ENCODE results near the gene KCTD15. TPM values are rescaled to one million over a fixed set of nuclear protein-coding genes. Genes with fewer than 3 reads are reported as not detected.

KCTD15 gene
- total RNA-seq, 6 donors from 2014 or later: 13.4 to 98.1 (median 30.5) TPM

DNA sequence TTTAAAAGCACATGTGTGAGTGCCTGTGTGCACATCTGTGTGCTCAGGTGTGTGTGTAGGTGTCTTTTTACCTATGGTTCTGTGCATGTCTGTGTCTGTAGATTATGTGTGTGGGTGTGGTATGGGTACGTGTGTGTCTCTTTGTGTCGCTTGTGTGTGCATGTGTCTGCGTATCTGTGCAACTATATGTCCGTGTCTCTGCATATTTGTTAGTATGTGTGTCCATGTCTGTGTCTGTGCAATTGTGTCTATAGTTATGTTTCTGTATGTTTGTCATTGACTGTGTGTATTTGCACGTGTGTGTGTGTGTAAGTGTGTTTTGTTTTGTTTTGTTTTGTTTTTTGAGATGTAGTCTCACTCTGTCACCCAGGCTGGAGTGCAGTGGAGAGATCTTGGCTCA, 7.3 kb upstream of the KCTD15 start:
- Histone ChIP-seq H3K27ac (no peak overlapping the region), H3K4me1 (peaks cover 1 to 4% (median 2%) of the 10 kb centered on the region in 4 donors), H3K9me3 (no peaks in the 10 kb centered on the region), H3K27me3 (no peaks in the 10 kb centered on the region), H3K36me3 (no peaks in the 10 kb centered on the region), H3K4me3 (no peak overlapping the region)
- no peak for ATAC-seq (ENCODE audit: low FRiP score in 2 of 2)
- TF ChIP-seq EP300 (IDR thresholded peaks at IDR 0.05) (no peak), POLR2AphosphoS5 (IDR thresholded peaks at IDR 0.05) (no peak), POLR2A (IDR thresholded peaks at IDR 0.05) (no peak)
- TF ChIP-seq, protein P1, sequence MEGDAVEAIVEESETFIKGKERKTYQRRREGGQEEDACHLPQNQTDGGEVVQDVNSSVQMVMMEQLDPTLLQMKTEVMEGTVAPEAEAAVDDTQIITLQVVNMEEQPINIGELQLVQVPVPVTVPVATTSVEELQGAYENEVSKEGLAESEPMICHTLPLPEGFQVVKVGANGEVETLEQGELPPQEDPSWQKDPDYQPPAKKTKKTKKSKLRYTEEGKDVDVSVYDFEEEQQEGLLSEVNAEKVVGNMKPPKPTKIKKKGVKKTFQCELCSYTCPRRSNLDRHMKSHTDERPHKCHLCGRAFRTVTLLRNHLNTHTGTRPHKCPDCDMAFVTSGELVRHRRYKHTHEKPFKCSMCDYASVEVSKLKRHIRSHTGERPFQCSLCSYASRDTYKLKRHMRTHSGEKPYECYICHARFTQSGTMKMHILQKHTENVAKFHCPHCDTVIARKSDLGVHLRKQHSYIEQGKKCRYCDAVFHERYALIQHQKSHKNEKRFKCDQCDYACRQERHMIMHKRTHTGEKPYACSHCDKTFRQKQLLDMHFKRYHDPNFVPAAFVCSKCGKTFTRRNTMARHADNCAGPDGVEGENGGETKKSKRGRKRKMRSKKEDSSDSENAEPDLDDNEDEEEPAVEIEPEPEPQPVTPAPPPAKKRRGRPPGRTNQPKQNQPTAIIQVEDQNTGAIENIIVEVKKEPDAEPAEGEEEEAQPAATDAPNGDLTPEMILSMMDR (IDR thresholded peaks at IDR 0.05): no peak
- no peak for DNase-seq
- WGBS, 2 donors: 78 to 80% methylated on average over 5 of the region's 5 CpGs

DNA sequence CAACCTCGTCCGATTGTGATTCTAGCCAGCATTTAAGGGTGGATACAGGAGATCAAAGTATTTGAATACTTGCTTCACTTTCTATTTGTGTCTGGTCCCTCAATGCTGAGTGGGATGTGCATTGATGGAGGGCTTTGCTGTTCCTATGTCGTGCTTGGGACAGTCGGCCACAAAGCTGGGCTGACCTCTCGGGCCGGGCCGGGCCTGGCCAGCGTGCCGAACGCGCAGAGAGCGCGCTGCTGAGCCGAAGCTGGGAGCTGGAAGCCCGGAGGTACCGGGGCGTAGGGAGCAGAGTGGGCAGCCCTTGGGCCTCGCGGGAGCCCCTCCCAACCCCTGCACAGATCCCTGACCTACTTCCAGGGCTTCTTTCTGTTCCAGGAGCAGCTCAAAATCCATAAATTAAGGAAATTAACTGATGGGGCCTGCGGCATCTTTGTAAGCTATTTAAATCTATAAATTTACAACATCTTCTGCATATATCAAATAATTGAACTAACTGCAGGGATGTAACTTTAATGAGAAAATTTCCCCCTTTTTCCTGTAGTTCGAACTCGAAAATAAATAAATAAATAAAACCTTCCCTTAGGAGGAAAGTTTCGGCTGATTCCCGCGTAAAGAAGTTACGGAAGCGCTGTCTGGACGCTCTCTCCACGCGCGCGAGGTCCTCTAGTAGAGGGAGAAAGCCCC, 1.8 kb upstream of the KCTD15 start:
- DNase-seq (peak in 1 of 2 donors; percentile 86), ATAC-seq (ENCODE audit: low FRiP score in 2 of 2) (no peak)
- H3K4me1 ChIP-seq: peaks cover 12 to 50% (median 25%) of the 10 kb centered on the region in 4 donors
- peaks cover 0 to 7% (median 2%) of the 10 kb centered on the region in 4 donors for H3K27me3 ChIP-seq
- H3K9me3 ChIP-seq: no peaks in the 10 kb centered on the region
- WGBS, 2 donors: 13 to 20% methylated on average over 32 of the region's 32 CpGs
- no peak for TF ChIP-seq POLR2AphosphoS5 (IDR thresholded peaks at IDR 0.05)
- peak overlapping the region; percentile 3 to 92 (median 80) for H3K4me3 ChIP-seq
- H3K27ac ChIP-seq: peak overlapping the region; percentile 91 to 98 (median 95)
- H3K36me3 ChIP-seq: no peaks in the 10 kb centered on the region

DNA sequence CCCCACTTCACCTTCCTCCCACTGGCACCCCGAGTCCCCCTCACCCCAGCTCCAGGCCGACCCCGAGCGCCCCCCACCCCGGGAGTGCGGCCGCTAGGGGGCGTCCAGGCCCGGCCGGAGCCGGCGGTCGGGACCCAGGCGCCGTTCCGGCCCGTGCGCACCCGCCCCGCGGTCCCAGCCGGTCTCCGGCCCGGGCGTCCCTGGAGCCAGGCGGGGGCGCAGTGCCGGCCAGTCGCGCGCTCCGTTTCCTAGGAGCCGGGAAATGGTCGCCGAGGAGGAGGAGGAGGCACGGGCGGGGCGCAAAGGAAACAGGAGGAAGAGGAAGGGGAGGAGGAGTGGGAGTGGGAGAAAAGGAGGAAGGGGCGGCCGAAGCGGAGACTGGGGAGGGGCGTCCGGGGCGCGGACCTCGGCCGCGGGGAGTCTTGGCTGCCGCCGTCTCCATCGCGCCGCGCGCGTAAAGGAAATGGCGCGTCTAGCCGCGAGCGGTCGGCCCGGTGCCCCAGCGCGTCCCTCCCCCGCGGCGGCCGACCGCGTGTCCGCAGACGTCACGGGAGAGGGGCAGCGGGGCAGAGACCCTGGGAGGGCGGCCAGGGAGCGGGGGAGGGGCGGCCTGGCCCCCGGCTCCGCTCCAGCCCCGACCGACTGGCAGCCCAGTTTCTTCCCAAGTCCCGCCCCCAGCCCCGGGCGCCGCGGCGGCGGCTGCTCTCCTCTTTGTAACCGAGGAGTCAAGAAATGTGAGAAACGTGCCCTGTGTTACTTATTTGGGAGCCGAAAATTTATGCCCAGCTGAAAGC, 1.1 kb upstream of the KCTD15 start:
- Histone ChIP-seq H3K36me3 (peaks cover 0 to 4% (median 0%) of the 10 kb centered on the region in 4 donors), H3K9me3 (no peaks in the 10 kb centered on the region), H3K4me3 (peak overlapping the region; percentile 14 to 92 (median 80)), H3K27ac (peak overlapping the region; percentile 91 to 98 (median 95)), H3K4me1 (peaks cover 12 to 50% (median 25%) of the 10 kb centered on the region in 4 donors), H3K27me3 (peaks cover 0 to 7% (median 2%) of the 10 kb centered on the region in 4 donors)
- 1 to 3% methylated on average over 33 to 67 of the region's 92 CpGs for WGBS, 2 donors
- DNase-seq: peak; percentile 69 to 95
- peak; percentile 84 to 90 for ATAC-seq (ENCODE audit: low FRiP score in 2 of 2)
- TF ChIP-seq POLR2A (IDR thresholded peaks at IDR 0.05): peak in 3 of 4 donors; percentile 16 to 60 (median 51)
- TF ChIP-seq, protein P1 (IDR thresholded peaks at IDR 0.05): peak; percentile 83 to 89 (median 88)
- no peak for TF ChIP-seq EP300 (IDR thresholded peaks at IDR 0.05)
- TF ChIP-seq POLR2AphosphoS5 (IDR thresholded peaks at IDR 0.05): peak; percentile 62 to 70

DNA sequence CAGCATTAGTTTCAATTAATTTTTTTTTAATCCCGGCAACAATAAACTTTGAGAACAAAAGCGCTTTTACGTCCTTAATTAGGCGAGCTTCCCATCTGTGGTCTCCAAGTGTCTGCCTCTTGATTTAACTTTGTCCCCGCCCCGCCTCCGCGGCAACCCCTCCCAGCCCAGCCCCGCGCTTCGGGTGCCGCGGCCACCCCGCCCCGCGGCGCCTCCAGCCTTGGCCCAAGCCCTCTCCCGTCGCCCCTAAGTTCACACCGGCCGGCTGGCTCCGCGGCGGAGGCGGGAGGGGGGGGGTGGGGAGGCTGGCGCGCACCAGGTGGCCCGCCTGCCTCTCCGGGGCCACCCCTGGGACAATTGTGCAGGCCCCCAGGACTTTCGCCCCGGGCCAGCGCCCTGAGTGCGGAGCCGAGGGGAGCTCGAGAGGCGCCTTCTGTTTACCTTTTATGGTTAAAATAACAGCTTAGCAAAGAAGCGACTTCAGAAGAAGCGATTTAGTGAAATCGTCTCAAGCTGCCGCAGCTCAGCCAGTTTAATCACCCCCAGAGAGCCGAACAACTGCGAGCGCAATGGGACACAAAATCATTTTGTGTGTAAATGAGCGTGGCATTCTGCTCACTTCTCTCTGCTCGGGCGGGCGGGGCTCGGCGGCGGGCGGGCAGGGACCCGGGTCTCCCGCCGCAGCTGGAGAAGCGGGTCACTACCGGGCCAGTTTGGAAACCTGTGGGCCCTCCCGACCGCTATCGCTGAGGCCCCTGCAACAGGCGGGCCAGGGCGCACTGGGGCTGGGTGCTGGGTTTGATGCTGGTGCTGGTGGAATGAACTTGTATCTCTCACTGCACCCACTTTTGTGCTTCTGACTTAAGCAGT, 1.4 kb downstream of the KCTD15 start:
- Histone ChIP-seq H3K36me3 (peaks cover 0 to 25% (median 5%) of the 10 kb centered on the region in 4 donors), H3K27ac (peak overlapping the region; percentile 91 to 98 (median 95)), H3K4me3 (peak overlapping the region; percentile 76 to 92 (median 80)), H3K27me3 (peaks cover 0 to 7% (median 2%) of the 10 kb centered on the region in 4 donors), H3K4me1 (peaks cover 12 to 50% (median 25%) of the 10 kb centered on the region in 4 donors), H3K9me3 (no peaks in the 10 kb centered on the region)
- WGBS, 2 donors: 11 to 14% methylated on average over 30 to 48 of the region's 61 CpGs
- TF ChIP-seq POLR2A (IDR thresholded peaks at IDR 0.05) (no peak), EP300 (IDR thresholded peaks at IDR 0.05) (no peak), POLR2AphosphoS5 (IDR thresholded peaks at IDR 0.05) (no peak)
- TF ChIP-seq, protein P1 (IDR thresholded peaks at IDR 0.05): no peak
- peak in 1 of 2 donors; percentile 34 for ATAC-seq (ENCODE audit: low FRiP score in 2 of 2)
- peak in 1 of 2 donors; percentile 87 for DNase-seq

Measured in upper lobe of left lung (tissue), 6 donors.